Stimulated activated CD8-positive, alpha-beta memory T cell treated with anti-CD3 and anti-CD28 coated beads, Interleukin-4, amount 100 ng/mL, for 48 hours (primary cell): Measurements from ENCODE around the gene BCAS2.
"Not testable (repeated sequence)": the region's sequence is repeated elsewhere in the genome, so short reads cannot be mapped to it uniquely, and the experiment has no call there.

Source experiments
- DNase-seq: peaks from one replicate; pipeline ENCODE4 v3.0.0-alpha.2; 2020

The BCAS2 gene

DNA sequence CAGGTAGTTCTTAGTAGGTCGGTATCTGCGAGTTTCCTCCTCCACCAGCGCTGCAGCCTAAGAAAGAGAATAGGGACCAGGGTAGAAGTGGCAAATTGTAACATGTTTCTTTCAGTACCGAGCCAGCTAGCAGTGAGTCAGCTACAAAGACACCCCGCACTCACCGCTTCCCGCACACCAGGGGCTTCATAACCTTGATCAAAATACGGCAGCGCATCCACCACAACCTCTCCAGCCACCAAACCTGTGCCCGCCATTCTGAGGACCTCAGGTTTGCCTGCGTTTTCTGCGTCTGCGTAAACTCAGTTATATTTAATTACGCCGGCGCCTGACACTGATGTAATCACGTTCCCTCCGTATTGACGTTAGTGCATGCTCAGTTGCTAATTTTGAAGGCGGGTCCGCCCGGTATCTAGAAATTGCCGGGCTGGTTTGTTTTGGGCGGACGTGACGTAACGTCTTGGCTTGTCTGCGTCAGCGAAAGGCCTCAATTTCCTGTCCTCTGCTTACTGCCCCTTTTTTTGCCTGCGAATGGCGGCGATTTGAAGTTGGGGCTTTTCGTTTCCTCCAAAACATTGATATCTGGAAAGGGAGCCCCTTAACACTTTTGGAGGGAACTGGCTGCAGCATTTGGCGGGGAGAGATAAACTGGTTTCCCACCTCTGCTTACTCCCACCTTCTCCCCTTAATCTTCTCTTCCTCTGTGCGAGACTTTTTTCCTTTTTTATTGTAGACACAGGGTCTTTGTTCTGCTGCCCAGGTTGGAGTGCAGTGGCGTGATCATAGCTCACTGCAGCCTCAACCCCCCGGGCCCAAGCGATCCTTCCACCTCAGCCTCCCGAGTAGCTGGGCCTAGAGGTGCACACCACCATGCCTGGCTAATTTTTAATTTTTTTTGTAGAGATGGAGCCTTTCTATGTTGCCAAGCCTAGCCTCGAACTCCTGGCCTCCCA is at the start of gene BCAS2:
BCAS2 (minus strand) TSS at position 281 of the 953 bp plus-strand sequence; CDS start at position 257, 24 bp downstream.
- DNase-seq: peak; percentile 95

DNA sequence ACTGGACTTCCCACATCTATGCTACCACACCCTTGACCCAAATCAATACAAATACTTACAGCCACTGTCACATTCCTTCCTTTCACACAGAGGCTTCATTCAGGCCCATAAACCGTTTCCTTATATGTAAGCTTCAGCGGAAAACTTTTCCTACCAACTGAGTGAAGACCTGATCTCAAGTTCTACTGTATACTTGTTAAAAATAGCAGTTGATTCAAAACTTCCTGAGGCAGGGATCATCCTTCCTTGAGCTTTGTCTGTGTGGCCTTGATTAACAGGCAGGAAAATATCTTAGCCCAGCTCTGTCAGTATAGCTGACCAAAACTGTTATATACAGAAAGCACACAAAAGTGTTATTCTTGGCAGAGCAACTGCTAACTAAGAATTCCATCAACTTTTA is 45.7 kb upstream of the BCAS2 start:
- no peak for DNase-seq

DNA sequence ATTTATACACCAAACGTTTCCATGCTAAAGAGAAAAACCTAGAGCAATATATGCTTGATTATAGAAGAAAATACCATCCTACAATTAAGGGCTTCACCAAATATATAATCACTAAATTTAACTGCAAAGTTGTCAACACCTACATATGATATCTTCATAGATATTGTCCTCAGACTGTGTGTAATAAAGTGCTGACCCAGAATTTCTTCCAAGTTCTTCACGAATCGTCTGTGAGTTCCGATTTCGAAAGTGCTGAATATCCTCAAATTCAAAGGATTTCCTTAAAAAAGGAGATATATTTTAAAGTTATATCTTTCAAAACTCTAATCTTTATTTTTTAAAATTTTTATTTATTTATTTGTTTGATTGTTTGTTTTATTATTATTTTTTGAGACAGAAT is 41.9 kb upstream of the BCAS2 start:
- no peak for DNase-seq

DNA sequence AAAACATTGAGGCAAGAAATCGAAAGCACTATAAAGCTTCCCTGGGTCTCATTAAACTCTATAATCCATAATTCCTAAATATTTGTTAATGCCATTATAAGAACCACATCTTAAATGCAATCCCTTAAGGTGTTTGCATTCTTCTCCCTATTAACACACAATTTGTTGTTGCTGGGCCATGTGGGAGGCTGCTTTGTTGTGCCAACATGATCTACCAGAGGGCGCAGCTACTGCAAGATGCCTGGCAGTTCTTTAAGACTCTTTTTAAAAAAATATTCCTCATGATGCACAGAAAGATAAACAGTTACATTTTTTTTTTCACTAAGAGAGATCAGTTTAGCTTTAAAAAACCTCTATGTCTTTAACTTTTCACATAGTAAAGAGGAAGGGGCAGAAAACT is 39.0 kb upstream of the BCAS2 start:
- DNase-seq: no peak

DNA sequence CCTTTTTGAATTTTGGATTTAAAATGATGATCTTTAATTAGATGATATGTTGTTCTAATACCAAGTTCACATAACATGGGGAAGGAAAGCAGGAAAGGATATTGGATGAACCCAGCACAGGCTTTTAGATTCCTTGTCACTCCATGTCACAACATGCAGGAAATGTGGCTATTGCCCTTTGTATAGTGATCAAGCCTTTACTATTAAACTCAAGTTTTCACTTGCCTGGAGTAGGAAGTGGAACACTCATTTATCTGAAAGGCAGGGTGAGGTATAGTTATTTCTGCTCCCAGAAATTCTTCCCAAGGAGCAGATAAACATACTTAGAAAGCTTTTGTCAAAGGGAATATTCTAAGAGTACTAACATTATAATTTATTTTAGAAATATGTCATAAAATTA is 37.2 kb upstream of the BCAS2 start:
- DNase-seq: no peak

DNA sequence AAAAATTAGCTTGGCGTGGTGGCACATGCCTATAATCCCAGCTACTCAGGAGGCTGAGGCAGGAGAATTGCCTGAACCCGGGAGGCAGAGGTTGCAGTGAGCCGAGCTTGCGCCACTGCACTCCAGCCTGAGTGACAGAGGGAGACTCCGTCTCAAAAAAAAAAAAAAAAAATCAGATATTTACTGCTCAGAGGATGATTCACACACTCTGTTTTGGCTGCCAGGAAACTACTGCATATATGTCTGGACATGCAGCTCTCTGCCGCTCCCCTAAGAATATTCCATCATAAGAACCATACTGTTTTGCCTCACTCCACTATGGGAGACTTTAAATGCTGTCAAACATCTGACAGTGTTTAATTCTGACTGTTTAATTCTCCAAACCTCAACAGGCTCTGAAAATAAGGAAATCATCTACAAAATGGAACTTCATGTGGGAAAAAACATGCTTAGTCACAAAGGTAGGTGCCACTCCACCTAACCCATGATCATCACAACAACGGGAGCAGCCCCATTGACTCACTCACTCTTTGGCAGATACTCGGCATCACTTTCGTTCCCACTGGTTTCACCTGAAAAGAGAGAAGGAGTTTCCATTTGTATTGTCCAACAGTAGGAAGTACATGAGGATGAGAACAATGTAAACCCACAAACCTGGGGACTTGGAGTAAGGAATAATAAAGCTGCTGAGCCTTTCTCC is 29.3 kb upstream of the BCAS2 start:
- no peak for DNase-seq

DNA sequence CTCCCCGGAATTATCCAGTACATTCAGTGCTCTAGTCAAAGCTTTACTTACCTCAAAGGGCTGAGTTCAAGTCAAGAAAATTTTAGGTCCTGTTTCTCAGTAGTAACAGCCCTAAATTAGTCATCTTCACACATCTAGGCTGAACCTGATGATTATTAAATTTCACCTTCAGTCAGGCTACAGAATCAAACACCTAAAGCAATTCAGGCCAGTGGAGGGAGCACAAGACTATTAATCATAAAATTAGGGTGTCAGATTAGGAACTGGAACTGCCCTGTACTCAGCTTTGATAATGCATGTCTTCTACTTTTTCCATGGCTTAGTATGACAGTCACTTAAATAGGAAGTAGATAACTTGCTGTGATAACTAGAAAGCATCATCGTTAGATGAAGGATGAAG is 28.4 kb upstream of the BCAS2 start:
- no peak for DNase-seq

DNA sequence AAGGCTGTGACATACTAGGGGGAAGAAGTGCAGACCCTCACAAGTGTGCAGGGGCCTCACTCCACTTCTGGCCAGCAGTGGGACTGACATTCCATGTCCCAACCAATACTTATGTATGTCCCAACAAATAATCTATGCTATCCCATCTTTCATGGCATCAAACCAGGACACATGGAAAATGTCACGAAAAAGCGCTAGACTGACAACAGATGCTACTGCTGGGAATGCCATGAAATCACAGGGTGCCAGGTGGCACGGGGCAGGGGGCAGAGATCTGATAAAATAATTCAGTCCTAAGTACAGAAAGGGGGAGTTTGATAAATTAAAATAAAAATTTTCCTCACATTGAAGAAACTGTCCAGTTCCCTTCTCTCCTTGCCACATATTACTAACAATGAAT is 27.6 kb upstream of the BCAS2 start:
- no peak for DNase-seq

DNA sequence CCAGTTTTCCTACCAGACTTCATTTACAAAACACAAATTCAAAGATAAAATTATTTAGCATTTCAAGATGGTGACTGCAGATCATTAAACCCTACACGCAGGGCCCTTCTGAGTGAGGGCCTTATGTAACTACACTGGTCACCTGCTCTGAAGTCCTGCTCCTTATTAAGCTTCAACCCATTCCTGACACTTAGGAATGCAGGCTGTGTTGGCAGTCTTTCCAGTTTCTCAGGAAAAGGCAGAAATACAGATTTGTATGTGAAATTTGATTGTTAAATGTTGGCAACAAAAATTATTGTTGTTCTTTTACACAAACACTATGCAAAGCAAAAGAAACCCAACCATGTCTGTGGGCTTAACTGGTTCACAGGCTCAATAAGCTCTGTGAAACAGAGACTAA is 25.8 kb upstream of the BCAS2 start:
- no peak for DNase-seq

DNA sequence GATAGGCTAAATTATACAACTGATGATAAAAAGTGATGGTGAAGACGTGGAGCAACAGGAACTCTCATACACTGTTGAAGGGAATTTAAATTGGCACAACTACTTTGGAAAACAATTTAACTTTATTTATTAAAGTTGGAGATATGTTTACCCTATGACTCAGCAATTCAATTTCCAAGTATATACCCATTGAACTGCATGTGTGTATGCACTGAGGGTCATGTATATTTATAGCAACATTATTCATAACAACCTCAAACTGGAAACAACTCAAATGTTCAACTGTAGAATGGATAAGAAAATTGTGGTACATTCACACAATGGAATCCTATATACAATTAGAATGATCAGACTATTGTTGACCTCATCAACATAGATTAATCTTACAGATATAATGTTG is 16.5 kb upstream of the BCAS2 start:
- DNase-seq: no peak

DNA sequence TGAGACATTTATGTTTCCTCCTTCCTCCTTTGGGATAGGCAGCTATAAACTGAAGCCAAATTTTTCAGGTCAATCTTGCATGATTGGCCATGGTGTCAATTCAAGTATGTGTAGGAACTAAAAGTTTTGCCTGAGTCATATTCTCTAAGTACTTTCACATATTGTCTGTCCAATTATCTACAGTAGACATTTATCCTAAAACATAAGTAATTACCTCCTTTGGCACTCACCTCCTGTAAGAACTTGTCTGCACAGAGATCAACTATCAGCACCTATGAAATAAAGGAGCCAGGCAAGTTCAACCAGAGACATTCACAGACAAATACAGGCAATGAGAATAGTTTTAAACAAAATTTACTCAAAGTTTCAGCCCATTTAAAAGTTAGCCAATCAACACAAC is 14.2 kb upstream of the BCAS2 start:
- no peak for DNase-seq

DNA sequence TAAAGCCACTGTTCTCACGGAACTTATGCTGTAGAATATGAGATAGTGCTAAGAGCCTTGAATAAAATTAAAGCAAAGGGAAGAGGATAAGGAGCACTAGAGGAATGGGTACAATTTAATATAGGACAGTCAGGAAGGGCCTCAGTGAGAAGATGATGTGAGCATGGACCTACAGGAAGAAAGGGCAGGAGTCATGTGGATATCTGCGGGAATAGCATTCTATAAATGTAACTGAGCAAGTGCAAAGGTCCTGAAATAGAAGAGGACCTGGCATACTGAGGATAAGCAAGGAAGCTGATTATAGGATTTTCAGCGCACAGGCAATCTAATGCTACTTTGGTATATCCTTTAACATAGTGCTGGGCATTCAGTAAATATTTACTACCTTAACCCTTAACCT is 12.6 kb upstream of the BCAS2 start:
- no peak for DNase-seq

DNA sequence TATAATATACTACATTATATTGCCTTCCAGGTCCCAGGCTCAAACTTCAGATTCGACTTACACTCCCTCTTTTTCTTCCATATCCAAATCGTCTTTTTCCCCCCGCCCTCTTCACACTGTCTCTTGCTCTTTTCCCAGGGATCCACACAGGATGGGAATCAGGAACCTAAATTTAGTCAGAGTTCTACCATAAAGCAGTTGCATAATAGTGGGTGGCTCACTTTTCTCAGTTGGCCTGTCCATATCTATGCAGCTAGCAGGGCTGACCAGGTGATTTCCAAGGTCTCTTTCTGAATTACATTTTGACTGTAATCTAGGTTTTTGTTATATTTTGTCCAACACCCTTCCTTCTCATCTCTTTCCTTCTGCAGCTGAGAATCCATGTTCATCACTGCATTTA is 7.7 kb upstream of the BCAS2 start:
- no peak for DNase-seq

DNA sequence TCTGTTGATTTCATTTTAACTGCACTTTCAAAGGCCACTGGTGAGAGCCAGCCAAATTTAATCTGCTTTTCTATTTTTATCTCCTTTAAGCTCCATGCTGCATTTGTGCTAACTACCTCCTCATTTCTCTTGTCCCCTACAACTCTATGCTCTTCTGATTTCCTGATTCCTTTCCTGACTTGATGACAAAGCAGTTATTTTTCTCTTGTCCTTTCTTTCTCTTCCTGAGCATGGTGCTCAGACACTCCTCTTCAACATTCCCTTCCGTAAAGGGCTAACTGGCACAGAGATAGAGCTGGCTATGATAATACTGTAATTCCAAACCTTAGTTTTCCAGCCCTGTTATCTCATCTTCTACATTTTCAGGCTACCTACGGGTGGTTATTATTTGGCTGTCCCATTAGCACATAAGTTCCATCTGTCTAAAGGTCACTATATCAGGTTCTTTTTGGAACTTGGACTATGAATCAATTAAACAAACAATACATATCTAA is 6.8 kb upstream of the BCAS2 start:
- no peak for DNase-seq

DNA sequence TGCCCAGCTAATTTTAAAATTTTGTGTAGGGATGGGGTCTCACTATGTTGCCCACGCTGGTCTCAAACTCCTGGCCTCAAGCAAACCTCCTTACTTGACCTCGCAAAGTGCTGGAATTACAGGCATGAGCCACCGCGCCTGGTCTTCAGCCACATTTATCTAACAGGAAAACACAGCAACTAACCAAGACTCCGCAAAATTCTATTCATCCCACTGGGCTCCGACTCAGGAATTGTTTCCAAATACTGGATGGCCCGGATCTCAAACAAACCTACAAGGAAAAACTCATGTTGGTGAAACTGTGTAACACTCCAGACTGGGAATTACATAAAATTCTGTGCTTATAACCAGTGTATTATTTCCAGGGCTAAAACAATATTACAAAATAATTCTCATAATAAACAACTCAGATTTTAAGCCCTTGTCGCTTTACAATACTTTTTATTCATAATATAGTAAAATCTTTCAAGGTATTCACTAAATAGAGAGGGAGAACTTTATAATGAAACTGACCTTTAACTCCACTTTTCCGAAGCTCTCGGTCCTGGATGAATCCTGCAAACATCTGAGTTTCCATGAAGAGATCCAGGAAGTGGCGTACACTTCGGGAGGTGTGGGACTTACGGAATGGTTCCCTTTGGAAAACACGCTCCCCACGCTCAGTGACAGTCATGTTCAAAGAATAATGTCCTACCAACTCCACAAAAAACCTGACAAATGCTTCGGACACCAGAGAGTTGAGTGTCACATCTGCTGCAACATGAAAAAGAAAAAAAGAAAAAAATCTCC is 6.0 kb upstream of the BCAS2 start:
- DNase-seq: no peak

DNA sequence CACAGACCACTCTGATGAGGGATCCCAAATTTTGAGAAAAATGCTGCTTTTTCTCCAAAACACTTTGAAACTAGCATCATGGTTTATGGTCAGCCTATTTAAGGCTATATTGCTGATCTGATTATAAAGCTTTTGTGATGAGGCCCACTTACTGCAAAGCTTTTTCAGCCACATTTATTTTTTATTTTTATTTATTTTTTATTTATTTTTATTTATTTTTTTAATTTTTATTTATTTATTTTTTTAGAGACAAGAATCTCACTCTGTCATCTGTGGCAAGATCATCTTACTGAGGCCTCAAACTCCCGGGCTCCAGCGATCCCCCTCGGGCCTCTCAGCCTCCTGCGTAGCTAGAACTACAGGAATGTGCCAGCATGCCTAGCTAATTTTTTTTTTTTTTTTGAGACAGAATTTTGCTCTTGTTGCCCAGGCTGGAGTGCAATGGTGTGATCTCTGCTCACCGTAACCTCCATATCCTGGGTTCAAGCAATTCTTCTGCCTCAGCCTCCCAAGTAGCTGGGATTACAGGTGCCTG is 5.2 kb upstream of the BCAS2 start:
- no peak for DNase-seq

DNA sequence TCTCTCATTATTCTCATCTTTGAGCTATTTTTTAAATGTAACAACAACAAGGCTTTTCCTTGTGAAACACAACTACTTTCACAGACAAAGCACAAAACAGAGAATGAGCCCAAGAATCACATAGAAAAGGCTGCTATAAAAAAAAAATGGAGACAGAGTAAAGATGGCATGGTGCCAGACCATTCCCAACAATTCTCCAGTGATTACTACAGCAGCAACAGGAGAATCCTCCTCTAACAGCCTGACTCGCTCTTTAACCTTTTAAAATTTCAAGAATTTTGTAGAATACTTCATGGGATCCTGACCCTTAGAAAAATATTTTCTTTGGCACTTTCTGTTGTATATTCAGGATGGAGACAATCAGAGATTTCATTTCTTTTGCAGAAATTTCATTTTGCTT is 3.8 kb upstream of the BCAS2 start:
- no peak for DNase-seq

DNA sequence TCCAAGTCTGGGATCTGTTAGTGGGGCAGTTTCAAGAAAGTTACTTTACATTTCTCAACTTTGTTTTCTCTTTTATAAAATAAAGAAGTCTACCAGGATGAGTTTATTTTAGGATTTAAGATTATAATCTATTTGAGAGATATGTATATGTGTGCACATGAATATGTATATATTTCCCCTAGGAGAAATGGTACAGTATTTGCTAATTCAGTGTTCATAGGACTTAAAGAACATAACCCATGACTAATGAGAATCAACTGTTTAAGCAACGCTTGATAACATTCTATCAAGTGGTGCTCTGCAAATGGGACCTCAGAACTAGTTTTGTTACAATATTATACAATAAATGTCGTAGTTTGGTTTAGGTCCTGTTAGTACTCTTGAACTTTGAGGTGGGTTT is 7.0 kb downstream of the BCAS2 start:
- no peak for DNase-seq

DNA sequence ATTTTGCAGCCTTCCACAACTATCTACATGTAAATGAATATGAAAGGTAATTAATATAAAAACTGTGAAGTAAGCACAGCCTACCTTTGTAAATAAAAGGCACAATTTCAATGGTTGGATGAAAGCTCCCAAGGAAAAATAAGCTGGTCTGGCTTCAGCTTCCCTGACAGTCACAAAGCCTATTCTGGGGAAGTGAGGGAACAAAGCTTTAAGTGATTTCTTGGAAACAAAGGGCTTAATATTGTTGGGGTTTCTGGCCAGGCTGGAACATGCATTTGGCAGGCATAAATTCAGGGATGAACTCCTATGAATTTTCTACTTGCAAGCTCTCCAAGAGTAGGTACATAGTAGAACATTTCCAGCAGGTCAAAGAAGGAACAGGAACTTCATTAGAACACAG is 17.3 kb downstream of the BCAS2 start:
- no peak for DNase-seq

DNA sequence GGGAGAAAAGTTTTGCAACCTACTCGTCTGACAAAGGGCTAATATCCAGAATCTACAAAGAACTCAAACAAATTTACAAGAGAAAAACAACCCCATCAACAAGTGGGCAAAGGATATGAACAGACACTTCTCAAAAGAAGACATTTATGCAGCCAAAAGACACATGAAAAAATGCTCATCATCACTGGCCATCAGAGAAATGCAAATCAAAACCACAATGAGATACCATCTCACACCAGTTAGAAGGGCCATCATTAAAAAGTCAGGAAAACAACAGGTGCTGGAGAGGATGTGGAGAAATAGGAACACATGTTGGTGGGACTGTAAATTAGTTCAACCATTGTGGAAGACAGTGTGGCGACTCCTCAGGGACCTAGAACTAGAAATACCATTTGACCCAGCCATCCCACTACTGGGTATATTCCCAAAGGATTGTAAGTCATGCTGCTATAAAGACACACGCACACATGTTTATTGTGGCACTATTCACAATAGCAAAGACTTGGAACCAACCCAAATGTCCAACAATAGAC is 18.4 kb downstream of the BCAS2 start:
- DNase-seq: not testable (repeated sequence)

DNA sequence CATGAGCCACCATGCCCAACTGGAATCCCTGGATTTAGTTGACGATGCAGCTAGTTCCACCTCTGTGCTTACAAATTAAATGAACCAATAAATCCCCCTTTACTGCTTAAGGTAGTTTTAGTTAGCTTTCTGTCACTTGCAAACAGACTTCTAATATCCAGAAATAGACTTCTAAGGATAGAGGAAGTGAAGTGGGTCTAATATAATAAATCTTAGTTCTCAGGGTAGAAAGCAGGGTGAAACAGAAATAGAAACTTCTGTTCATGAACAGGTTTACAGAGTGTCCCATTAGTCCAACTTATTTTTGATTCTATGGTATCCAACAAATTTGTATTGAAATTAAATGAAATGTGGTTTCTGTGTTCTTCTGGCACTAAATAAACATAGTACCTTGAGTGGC is 20.1 kb downstream of the BCAS2 start:
- DNase-seq: no peak

DNA sequence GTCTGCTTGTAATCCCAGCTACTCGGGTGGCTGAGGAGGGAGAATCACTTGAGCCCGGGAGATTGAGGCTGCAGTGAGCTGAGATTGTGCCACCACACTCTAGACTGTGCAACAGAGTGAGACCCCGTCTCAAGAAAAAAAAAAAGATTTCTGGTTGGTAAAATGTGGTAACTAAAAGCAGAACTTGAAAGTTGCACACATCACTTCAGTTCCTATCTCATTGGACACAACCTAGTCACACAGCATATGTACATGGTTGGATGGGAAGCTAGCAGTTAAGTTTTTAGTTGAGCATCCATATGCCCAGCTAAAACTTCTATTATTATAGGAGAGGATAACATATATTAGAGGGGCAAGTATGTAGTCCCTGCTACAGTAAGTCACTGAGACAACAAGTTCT is 22.1 kb downstream of the BCAS2 start:
- no peak for DNase-seq

DNA sequence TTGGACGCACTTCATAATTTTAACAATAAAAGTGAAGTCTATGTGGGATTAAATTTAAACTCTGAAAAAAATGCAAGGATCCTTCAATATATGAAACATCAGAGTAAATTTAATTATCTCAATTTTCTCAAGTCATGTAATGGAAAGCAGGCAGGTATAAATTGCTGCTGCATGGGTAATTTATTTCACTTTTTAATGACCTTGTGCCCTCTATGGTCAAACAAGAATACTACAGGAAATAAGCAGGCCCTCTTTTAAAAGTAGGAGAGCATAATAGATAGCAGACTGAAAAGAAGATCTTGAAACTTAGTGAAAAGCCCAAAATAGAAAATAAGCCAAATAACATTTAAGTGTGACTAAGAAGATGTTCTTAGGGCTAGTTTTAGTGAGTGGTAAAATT is 22.9 kb downstream of the BCAS2 start:
- no peak for DNase-seq
